HG03108 (cell line): ENCODE measurements around the gene AFG1L.
A peak's percentile ranks its signal among the peaks of the same experiment; 100 is the strongest.
"Not testable (repeated sequence)": the region's sequence is repeated elsewhere in the genome, so short reads cannot be mapped to it uniquely, and the experiment has no call there.

Source experiments
- ATAC-seq: cut with Tn5 transposase; IDR thresholded peaks from one replicate; pipeline ENCODE4 v1.9.1; 2021; ENCODE audit warnings: moderate library complexity; ENCODE audit not compliant: unreplicated experiment

AFG1L gene

GRCh38 chr6:108294727-108295625 is at the start of gene AFG1L:
Gene AFG1L, plus strand, starts transcription at chr6:108295054. Its CDS starts 26 bp downstream, at chr6:108295080.
- peak; percentile 90 for ATAC-seq

DNA sequence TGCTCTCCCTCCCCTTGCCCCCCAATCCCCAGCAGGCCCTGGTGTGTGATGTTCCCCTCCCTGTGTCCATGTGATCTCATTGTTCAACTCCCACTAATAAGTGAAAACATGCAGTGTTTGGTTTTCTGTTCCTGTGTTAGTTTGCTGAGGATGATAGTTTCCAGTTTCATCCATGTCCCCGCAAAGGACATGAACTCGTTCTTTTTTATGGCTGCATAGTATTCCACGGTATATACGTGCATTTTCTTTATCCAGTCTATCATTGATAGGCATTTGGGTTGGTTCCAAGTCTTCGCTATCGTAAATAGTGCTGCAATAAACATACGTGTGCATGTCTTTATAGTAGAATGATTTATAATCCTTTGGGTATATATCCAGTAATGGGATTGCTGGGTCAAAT is 49.8 kb upstream of the AFG1L start:
- not testable (repeated sequence) for ATAC-seq

DNA sequence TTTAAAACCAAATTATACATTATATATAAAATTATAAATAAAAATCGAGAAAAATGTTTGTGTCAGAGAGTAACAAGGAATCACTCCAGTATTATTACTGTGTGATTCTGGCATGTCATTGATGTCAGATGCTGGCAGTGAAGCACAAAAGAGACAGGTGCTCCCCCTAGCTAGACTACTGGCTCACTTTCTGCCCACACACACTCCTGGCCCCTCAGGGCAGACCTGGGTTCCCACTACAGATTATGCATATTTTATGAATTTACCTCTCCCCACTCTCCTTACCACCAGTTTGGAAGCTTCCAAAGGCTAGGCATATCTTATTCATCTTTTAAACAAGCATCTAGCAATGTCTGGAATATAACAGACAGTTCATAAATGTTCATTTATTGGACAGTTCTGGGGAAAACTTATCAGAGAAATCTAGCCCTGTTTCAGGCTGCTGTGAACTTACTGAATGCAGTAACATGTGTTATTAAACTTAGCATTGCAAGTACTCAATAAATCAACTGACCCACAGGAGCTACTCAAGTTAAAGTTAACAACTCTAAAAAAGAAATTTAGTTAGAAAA is 46.8 kb upstream of the AFG1L start:
- ATAC-seq, result no peak

DNA sequence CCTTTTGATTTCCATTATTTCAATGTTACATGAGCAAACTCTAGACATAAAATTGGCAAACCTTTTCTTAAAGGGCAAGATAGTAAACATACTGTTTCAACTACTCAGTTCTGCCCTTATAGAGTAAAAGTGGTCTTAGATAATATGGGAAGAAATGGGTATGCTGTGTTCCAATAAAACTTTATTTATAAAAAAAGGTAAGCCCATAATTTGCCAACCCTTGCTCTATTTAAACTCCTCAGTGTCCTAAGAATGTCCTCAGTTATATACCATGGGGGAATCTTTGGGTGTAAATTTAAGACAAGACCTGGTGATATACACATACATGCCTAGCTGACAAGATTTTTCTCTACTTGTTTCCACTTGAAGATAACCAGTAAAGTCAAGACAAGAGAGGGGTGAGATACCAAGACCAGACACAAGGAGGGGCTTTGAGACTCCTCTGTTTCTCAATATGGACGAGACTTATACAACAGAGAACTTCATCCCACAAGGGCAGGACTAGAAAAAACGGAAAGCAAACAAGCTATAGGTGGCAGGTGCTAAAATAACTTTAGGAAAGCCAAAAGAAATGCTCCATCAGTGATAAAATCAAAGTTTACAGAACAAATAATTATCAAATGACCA is 44.5 kb upstream of the AFG1L start:
- ATAC-seq, result no peak

- ATAC-seq, result no peak
These were observed 43.6 kb upstream of the AFG1L start for GRCh38 chr6:108251252-108251651.

- ATAC-seq, result no peak
These were observed 42.8 kb upstream of the AFG1L start for GRCh38 chr6:108252055-108252454.

DNA sequence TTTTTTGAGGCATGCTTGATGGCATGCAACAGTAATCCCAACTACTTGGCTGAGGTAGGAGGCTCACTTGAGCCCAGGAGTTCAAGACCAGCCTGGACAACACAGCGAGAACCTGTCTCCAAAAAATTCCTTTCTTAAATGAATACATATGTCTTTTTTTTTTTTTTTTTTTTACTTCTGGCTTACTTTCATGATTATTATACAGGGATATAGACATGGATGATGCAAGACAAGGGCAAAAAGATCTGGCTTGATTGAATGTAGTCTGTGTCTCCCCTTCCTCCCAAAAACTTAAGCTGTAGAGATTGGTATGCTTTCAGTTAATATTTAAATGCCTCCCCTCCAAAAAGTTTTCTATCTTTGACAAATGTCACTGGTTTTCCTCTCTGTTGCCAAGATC is 41.6 kb upstream of the AFG1L start:
- ATAC-seq, result no peak

- ATAC-seq, result no peak
These were observed 40.1 kb upstream of the AFG1L start for GRCh38 chr6:108254433-108255410.

DNA sequence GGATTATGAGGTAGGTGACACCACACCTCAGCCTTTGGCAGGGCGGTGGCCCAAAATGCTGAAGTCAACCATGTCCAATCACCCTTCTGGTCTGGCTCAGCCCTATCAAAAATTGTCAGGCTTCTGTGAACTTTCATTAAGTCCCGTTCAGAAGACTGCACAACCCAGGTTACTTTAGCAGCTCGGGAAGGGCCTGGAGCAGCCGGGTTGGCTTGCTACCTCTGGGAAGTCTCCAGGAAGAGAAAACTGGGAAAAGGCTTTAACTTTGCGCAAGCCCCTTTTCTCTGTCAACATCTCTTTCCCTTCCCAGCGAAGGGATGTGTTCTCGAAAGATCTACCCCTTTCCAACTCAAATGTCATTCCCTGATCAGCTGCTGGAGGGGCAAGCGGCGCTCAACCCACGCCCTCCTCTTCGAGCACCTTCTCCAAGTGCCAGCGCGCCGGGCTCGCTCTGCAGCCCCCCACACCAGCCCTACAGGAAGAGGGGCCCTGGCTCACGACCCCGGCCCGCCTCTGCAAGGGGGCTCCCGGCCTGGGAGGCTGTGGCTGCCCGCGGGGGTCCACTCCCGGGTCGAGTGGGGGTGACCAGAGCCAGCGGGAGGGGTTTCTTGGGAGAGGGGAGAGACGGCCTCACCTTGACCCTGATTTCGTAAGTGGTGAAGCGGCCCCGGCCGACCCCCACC is 34.6 kb upstream of the AFG1L start:
- ATAC-seq, result no peak

GRCh38 chr6:108260809-108261569 is 33.9 kb upstream of the AFG1L start, which contains the start of gene SNX3:
Gene SNX3, minus strand, starts transcription at chr6:108261040. Its CDS starts 119 bp downstream, at chr6:108260921.
- ATAC-seq, result peak; percentile 86

GRCh38 chr6:108263371-108263770 is 31.5 kb upstream of the AFG1L start:
- ATAC-seq, result no peak

GRCh38 chr6:108268845-108269244 is 26.0 kb upstream of the AFG1L start:
- ATAC-seq, result no peak

DNA sequence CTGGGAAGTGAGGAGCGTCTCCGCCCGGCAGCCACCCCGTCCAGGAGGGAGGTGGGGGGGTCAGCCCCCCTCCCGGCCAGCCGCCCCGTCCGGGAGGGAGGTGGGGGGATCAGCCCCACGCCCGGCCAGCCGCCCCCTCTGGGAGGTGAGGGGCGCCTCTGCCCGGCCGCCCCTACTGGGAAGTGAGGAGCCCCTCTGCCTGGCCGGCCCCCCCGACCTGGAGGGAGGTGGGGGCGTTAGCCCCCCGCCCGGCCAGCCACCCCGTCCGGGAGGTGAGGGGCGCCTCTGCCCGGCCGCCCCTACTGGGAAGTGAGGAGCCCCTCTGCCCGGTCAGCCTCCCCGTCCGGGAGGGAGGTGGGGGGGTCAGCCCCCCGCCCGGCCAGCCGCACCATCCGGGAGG is 24.9 kb upstream of the AFG1L start:
- ATAC-seq, result not testable (repeated sequence)

GRCh38 chr6:108274546-108274945 is 20.3 kb upstream of the AFG1L start:
- ATAC-seq, result no peak

DNA sequence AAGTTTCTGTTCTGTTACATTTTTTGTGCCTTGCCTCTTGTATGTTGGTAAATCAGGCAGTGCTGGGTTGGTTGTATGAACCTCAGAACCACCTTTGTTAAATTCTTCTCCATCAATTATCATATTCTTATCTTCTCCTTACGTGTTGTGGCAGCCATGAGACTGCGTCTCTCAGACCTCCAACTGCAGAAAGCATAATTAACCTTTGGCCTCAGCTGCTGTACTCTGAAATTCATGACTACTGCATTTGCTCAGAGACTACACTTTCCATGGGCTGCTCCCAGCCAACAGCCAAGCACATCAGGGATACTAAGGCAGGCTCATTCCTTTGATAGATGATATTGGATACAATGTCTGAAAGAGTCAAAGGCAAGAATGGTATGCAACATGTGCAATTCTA is 18.9 kb upstream of the AFG1L start:
- ATAC-seq, result no peak

- no peak for ATAC-seq
These were observed 17.6 kb upstream of the AFG1L start for GRCh38 chr6:108277295-108277694.

- ATAC-seq, result no peak
These were observed 17.0 kb upstream of the AFG1L start for GRCh38 chr6:108277831-108278230.

DNA sequence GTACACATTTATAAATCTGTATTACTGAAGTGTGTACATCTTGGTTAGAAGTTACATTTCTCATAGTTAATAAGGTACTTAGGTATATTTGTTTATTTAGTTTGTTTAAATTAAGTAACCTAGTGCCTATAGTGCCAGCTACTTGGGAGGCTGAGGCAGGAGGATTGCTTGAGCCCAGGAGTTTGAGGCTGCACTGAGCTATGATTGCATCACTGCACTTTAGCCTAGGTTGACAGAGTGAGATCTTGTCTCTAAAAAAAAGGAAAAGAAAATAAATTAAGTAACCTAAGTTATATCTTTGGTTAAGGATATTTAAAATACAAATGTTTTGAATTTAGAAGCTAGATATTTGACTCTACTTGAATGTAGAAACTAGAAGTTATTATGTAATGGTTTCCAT is 9.5 kb upstream of the AFG1L start:
- ATAC-seq, result no peak

DNA sequence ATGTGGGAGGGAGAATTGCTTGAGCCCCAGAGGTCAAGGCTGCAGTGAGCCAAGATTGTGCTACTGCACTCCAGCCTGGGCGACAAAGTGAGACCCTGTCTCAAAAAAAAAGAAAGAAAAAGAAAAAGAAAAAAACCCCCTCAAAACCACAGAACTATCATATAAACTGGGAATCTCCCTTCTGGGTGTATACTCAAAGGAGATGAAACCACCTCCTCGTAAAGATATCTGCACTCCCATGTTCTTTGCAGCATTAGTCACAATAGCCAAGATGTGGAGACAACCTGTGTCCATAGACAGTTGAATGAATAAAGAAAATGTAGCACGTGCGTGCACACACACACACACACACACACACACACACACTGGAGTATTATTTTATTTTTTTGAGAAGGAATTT is 8.5 kb upstream of the AFG1L start:
- ATAC-seq, result no peak
